Adrenal gland (tissue), 5 donors: Measurements from ENCODE around the gene AMN.

Experiments
- CTCF ChIP-seq, 6 experiments: fragments of 450-650 bp in 4 of 6; fragments of 200-600 bp in 2 of 6; sonication (generic) in 1 of 6; IDR thresholded peaks; 1 replicate in 5 of 6; 2 replicates in 1 of 6; pipeline versions ENCODE4 v1.5.1 to v1.8.0; 2016 to 2021; ENCODE audit warnings: antibody characterized with exemption in 6 of 6, mild to moderate bottlenecking in 2 of 6, moderate library complexity in 1 of 6
- POLR2A ChIP-seq, 2 donors: fragments of 450-650 bp; IDR thresholded peaks; one replicate each; pipeline ENCODE4 v1.6.1; 2017; ENCODE audit warnings: antibody characterized with exemption in 2 of 2, mild to moderate bottlenecking in 2 of 2, moderate library complexity in 1 of 2
- donor health status: DM: no; HTN: no; CAD: no.

- TF ChIP-seq CTCF (IDR thresholded peaks at IDR 0.05) (no peak), POLR2A (IDR thresholded peaks at IDR 0.05) (no peak)
Measured at GRCh38 chr14:102891556-102891955, 30.9 kb upstream of the AMN start.
